C4-2B (cell line): ENCODE measurements around the gene OLFML2A.

ENCODE experiments used
- H3K27ac ChIP-seq: fragments of 450-650 bp; 2 replicates; pipeline ENCODE4 v1.5.1; 2017
- ZFX ChIP-seq: fragments of 450-650 bp; IDR thresholded peaks from 2 replicates; pipeline ENCODE4 v1.6.1; 2017
- TF ChIP-seq, protein P1 (sequence below): fragments of 450-650 bp; conservative IDR thresholded peaks from 2 replicates; pipeline ENCODE4 v1.5.1; 2017; ENCODE audit warnings: mild to moderate bottlenecking

OLFML2A gene

DNA sequence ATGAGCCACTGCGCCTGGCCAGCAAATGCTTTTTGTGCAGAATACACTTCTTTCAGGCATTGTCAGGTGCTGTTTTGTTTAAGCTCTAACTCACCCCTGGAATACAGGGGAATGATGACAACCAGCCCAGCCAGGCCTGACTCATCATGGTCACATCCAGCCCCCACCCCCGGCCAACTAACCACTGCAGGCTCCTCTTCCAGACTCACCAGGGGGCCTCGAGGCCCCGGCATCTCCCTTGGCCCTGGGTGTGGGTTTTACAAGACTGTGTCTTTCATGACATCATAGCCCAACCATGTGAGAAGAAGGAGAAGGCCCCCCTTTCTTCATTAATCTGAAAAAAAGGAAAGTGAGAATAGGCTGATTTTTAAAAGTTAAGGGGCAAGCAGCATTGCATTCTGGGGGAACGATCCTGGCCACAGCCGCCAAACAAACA lies 35.5 kb downstream of the OLFML2A start:
- H3K27ac ChIP-seq = no peak overlapping the region
- TF ChIP-seq ZFX = no peak
- TF ChIP-seq, protein P1, sequence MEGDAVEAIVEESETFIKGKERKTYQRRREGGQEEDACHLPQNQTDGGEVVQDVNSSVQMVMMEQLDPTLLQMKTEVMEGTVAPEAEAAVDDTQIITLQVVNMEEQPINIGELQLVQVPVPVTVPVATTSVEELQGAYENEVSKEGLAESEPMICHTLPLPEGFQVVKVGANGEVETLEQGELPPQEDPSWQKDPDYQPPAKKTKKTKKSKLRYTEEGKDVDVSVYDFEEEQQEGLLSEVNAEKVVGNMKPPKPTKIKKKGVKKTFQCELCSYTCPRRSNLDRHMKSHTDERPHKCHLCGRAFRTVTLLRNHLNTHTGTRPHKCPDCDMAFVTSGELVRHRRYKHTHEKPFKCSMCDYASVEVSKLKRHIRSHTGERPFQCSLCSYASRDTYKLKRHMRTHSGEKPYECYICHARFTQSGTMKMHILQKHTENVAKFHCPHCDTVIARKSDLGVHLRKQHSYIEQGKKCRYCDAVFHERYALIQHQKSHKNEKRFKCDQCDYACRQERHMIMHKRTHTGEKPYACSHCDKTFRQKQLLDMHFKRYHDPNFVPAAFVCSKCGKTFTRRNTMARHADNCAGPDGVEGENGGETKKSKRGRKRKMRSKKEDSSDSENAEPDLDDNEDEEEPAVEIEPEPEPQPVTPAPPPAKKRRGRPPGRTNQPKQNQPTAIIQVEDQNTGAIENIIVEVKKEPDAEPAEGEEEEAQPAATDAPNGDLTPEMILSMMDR = no peak

DNA sequence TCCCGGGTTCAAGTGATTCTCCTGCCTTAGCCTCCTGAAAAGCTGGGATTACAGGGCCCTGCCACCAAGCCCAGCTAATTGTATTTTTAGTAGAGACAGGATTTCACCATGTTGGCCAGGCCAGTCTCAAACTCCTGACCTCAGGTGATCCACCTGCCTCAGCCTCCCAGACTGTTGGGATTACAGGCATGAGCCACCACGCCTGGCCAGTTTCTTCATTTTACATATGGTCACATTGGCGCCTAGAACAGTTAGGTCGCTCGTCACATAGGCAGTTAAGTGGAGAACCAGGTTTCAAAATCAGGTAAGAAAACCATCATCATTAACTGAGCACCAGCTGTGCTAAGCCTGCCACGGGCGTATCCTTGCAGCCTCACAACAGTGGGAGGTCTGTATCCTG lies 36.1 kb downstream of the OLFML2A start:
- no peak overlapping the region for H3K27ac ChIP-seq

GRCh38 chr9:124813501-124814163 lies 36.7 kb downstream of the OLFML2A start:
- TF ChIP-seq ZFX = no peak
- TF ChIP-seq, protein P1 = no peak
- no peak overlapping the region for H3K27ac ChIP-seq

More for the DNA sequence above, 36.1 kb downstream of the OLFML2A start:
- TF ChIP-seq ZFX = no peak
- TF ChIP-seq, protein P1 = no peak

GRCh38 chr9:124814164-124814535 lies 37.2 kb downstream of the OLFML2A start:
- no peak overlapping the region for H3K27ac ChIP-seq

DNA sequence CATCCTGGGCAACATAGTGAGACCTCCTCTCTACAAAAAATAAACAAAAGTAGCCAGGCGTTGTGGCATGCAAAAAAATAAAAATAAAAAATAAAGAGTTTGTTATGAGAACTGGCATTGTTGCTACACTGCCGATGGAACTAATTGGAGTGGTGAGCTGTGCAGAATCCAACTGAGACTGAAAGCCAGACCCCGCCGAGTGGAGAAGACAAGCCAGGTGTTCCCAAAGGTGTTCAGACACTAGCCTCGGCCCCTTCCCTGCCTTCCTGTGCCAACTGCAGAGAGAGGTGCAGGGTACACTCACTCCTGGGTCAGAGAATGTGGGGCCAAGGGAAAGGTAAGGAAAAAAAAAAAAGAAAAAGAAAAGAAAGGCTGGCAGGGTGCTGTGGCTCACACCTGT lies 38.7 kb downstream of the OLFML2A start:
- TF ChIP-seq, protein P1 = no peak
- no peak for TF ChIP-seq ZFX

More at GRCh38 chr9:124814164-124814535, 37.2 kb downstream of the OLFML2A start:
- TF ChIP-seq, protein P1 = no peak
- no peak for TF ChIP-seq ZFX

DNA sequence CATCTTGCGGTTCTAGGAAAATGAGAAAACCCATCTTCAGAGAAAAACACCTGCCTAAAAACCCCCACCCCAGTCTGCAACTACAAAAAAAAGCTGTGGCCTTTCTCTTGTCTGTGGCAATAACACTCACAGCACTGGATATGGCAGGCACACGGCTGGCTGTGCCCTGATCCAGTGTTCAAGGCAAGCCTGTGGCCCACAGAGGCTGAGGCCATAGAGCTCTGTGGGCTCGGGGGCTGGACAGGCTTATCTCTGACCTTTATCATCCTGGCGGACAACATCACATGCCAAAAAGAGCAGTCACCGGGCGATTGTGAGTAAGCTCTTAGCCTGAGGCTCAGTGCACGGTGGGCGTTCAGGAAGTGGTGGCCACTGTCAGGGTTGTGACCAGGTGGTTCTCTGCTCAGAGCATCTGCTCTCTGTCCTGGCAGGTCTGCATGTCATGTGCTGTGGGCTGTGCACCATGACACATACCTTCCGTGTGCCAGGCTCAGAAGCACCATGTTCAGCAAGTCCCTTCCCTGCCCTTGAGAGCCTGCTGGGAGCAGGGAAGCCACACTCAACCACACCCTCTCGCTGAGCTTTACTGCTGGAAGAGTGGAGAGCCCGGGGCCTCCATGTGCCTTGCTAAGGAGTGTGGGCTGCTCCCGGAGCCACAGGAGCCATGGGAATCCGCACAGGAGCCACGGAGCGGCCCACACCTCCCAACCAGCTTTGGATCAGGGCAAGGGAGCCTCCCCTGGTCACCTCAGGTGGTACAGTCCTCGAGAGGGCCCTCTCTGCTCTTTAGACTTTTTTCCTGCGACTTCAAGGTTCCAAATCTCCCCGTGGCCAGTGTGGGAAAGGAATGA lies 41.7 kb downstream of the OLFML2A start:
- TF ChIP-seq, protein P1 = no peak
- no peak for TF ChIP-seq ZFX
- no peak overlapping the region for H3K27ac ChIP-seq

More for the DNA sequence above, 38.7 kb downstream of the OLFML2A start:
- H3K27ac ChIP-seq = no peak overlapping the region
